HG03575 (cell line): ENCODE results near the gene XXYLT1.
"Not testable (repeated sequence)": the region's sequence is repeated elsewhere in the genome, so short reads cannot be mapped to it uniquely, and the experiment has no call there.

Experiments used
- ATAC-seq: cut with Tn5 transposase; IDR thresholded peaks from one replicate; pipeline ENCODE4 v1.9.1; 2021; ENCODE audit not compliant: unreplicated experiment, insufficient number of reproducible peaks, low FRiP score; ENCODE audit errors: extremely low read depth

The XXYLT1 gene

GRCh38 chr3:195195321-195196209 is 75.4 kb downstream of the XXYLT1 start:
- ATAC-seq = no peak

- ATAC-seq = no peak
Observed at GRCh38 chr3:195194559-195195206, 76.3 kb downstream of the XXYLT1 start.

GRCh38 chr3:195191580-195191979 is 79.4 kb downstream of the XXYLT1 start:
- ATAC-seq = no peak

- ATAC-seq = no peak
Observed at GRCh38 chr3:195189821-195190220, 81.1 kb downstream of the XXYLT1 start.

- ATAC-seq = no peak
Observed at GRCh38 chr3:195188426-195188927, 82.5 kb downstream of the XXYLT1 start.

- ATAC-seq = no peak
Observed at GRCh38 chr3:195187609-195188425, 83.1 kb downstream of the XXYLT1 start.

- ATAC-seq = not testable (repeated sequence)
Observed at GRCh38 chr3:195186710-195187047, 84.3 kb downstream of the XXYLT1 start.

GRCh38 chr3:195186041-195186709 is 84.8 kb downstream of the XXYLT1 start:
- no peak for ATAC-seq

- no peak for ATAC-seq
Observed at GRCh38 chr3:195185583-195185982, 85.4 kb downstream of the XXYLT1 start.

- no peak for ATAC-seq
Observed at GRCh38 chr3:195184716-195185421, 86.1 kb downstream of the XXYLT1 start.

- no peak for ATAC-seq
Observed at GRCh38 chr3:195183071-195183776, 87.7 kb downstream of the XXYLT1 start.

- no peak for ATAC-seq
Observed at GRCh38 chr3:195182470-195182795, 88.5 kb downstream of the XXYLT1 start.

GRCh38 chr3:195181741-195182469 is 89.1 kb downstream of the XXYLT1 start:
- no peak for ATAC-seq

GRCh38 chr3:195181113-195181498 is 89.9 kb downstream of the XXYLT1 start:
- no peak for ATAC-seq

GRCh38 chr3:195180490-195181112 is 90.4 kb downstream of the XXYLT1 start:
- no peak for ATAC-seq

GRCh38 chr3:195179776-195180489 is 91.0 kb downstream of the XXYLT1 start:
- ATAC-seq = no peak
